Measurements from ENCODE around the gene AKT3.

DNA sequence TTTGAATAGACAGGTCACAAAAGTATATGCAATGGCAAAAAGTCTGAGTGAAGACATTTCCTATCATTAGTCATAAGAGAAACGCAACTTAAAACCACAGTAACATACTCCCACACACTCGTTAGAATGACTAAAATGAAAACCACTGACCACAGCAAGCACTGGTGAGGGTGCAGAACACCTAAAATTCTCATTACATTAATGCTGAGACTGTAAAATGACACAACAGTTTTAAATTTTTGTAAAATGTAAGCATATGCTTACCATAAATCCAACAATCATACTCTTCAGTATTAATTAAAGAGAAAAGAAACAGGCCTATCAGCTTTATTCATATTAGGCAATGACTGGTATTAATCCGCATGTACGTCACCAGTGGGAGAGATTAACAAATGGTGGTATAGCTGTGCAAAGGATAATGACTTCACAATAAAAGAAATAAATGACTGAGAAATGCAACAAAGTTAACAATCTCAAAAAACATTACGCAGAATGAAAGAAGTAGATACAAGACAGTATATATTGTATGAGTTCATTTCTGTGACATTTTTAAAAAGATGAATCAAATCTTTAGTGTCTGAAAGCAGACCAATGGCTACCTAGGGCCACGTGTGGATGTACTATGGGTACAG, 253.5 kb downstream of the AKT3 start:
- TF ChIP-seq EZH2 (IDR thresholded peaks at IDR 0.05; ENCODE audit: low read length, missing control alignments), result no peak
- TF ChIP-seq, protein P1, sequence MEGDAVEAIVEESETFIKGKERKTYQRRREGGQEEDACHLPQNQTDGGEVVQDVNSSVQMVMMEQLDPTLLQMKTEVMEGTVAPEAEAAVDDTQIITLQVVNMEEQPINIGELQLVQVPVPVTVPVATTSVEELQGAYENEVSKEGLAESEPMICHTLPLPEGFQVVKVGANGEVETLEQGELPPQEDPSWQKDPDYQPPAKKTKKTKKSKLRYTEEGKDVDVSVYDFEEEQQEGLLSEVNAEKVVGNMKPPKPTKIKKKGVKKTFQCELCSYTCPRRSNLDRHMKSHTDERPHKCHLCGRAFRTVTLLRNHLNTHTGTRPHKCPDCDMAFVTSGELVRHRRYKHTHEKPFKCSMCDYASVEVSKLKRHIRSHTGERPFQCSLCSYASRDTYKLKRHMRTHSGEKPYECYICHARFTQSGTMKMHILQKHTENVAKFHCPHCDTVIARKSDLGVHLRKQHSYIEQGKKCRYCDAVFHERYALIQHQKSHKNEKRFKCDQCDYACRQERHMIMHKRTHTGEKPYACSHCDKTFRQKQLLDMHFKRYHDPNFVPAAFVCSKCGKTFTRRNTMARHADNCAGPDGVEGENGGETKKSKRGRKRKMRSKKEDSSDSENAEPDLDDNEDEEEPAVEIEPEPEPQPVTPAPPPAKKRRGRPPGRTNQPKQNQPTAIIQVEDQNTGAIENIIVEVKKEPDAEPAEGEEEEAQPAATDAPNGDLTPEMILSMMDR (conservative IDR thresholded peaks at IDR 0.05 in 1 of 2, IDR thresholded peaks at IDR 0.05 in 1 of 2; ENCODE audit: low read depth in 1 of 2, low read length in 2 of 2), result no peak

All from fibroblast of lung (primary cell).